SIG-M5 treated with dmso at 0.1 percent for 504 hours (cell line): Measurements from ENCODE around the gene MX2.

Experiments
- DNase-seq: peaks from one replicate; lab custom pipeline; 2025; ENCODE audit not compliant: unreplicated experiment; lab: John Stamatoyannopoulos, UW

The MX2 gene

DNA sequence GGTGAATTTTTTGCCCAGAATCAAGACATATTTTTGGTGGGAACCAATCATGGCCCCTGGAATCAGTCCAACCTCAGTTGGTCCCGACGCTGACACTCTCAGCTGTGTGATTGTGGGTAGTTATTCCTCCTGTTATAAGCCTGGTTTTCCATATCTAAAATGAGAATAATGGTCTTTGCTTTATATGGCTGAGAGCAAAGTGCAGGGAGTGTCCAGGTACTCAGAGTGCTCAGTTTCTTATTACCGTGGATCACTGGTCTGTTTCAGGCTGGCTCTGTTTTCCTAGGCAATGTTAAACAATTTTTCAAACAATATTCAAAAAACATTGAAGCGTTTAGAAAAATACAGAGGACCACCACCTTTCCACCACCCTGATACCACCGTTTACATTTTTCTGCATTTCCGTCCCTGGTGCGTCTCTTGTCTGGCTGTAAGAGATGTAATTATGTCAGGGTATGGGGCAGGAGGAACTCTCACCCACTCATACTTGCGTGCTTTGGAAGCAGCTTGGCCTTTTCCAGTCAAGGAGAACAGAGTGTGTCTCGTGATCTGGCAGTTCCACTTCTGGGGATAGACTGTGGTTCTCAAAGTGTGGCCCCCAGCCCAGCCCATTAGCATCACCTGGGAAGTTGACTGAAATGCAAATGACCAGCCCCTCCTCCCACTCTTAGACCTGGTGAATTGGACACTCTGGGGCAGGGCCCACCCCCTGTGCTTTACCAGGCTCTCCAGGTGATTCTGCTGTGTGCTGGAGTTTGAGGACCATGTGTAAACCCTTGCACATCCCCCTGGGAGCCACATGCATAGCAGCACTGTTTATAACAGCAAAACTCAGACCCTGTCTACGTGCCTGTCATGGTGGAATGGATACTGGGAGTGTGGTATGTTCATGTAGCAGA is 71.0 kb downstream of the MX2 start:
- DNase-seq = no peak

DNA sequence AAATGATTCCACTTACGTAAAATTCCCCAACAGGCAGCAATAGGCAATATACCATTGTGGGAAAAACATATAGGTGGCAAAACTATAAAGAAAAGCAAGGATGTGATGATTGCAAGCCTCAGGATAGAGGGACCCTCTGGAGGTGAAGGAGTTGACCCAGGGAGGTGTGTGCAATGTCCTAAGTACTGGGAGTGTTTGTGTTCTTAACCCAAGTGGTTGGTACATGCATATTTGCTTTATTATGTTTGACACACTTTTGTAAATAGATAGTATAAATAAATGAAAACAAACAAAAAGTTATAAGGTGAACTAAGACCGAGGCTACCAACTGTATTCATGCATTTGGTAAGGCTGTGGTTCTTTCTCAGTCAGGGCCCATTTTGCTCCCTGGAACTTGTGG is 71.7 kb downstream of the MX2 start:
- no peak for DNase-seq

DNA sequence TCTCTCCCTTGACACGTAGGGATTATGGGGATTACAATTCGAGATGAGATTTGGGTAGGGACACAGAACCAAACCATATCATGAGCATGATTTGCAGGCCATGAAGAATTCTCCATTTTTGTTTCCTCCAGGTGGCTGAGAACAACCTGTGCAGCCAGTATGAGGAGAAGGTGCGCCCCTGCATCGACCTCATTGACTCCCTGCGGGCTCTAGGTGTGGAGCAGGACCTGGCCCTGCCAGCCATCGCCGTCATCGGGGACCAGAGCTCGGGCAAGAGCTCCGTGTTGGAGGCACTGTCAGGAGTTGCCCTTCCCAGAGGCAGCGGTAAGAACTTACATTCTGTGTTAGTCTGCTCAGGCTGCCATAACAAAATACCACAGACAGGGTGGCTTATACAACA is 73.9 kb downstream of the MX2 start:
- DNase-seq = no peak

DNA sequence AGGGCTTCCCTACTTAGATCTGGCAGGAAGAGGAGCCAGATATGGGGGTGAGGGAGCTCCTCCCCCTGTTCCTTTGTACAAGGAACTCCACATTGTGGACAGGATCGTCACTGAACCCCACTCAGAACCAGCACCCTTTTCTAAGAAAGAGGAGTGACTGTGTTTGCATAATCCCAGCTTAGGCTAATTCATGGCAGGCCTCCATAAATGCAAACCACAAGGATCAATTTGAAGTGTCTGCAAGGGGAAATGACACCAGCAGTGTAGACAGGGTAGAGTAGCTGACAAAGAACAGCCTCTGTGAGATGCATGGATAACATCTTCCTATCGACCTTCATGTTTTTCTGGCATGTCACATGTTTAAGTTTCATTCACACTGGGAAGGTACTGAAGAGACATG is 75.9 kb downstream of the MX2 start:
- DNase-seq = no peak

DNA sequence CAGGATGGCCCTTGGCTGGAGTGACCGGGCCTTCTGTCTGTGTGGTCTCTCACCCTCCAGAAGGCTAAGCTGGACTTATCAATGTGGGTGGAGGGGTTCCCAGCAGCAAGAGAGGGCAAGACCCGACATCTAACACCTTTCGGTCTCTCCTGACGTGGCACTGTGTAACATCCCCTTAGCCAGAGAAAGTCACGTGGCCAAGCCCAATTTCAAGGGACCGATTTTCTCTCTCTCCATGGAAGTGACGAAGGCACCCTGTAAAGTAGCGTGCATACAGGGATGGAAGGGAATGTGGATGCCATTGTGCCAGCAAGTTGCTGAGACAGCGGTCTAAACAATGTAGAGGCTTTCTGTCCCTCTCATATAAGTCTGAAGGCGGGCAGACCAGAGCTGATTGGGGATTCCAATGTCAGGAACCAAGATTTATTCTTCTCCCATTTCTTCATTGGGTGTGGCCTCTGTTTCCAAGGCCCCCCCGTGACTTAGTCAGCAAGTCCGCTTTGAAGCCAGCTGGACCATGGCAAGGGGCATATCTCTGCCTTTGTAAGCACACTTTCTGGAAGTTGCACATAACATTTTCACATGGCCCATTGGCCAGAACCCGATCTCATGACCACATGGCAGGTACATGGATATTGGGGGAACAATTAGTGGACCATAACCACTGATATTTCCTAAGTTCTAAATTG is 76.7 kb downstream of the MX2 start:
- DNase-seq = no peak

DNA sequence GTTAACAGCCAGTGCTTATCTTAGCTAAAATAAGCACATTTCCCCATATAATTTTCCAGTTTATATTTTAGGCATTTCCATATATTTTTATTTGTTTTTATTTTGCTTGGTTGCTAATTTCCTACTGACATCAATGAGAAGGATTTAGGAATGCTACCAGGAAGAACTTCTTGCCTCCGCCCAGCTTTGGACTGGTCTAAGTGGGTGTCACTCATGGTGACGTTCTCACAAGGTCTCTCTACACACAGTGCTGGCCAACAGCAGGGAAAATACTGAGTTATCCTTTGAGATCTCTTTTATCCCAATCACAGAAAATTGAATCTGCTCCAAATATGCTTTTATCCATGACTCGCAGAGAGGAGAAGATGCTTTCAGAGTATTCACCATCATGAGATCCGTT is 77.4 kb downstream of the MX2 start:
- no peak for DNase-seq

DNA sequence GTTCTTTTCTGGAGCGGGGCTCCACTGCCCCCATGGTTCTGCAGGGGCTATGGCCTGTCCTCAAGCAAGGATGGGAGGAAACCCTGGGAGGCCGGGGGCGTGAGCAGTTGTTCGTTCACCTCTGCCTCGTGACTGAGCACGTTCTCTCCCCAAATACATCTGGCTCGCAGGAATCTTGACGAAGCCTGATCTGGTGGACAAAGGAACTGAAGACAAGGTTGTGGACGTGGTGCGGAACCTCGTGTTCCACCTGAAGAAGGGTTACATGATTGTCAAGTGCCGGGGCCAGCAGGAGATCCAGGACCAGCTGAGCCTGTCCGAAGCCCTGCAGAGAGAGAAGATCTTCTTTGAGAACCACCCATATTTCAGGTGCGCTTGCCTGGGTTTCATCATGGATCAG is 79.7 kb downstream of the MX2 start:
- DNase-seq = no peak

DNA sequence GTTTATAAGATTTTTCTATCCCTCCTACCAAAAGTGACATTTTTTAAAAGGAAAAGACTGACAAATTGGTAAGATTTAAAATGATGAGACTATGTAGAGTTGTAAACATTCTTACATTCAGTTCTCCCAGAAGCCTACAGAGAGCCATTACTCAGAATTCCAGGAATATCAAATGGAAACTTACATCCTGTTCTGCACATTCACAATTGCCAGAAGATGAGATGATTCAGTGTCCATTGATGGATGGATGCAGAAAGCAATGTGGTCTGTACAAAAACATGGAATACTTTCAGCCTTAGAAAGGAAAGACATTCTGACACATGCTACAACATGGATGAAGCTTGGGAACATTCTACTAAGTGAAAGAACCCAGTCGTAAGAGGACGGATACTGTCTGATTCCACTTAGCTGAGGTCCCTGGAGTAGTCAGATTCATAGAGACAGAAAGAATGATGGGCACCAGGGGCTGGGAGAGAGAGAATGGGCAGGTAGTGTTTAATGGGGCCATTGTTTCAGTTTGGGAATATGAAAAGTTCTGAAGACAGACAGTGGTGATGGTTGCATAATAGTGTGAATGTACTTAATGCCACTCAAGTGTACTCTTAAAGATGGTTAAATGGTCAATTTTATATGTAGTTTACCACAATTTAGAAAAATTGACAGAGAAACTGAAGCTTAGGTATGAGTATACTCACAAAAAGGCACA is 80.8 kb downstream of the MX2 start:
- no peak for DNase-seq

DNA sequence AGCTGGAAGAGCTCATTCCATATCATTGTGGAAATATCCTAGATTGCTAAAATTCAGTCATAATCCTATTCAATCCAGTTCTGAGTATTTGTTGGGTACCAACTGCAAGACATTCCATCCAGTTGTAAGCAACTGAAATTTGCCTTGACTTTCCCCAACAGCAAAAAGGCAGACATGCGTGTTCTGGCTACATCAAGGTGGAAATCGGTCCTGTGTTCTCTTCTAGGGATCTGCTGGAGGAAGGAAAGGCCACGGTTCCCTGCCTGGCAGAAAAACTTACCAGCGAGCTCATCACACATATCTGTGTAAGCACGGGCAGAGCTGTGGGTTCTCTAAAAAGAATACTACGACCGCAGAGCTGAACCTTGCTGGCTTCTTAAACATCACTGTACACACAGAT is 81.7 kb downstream of the MX2 start:
- DNase-seq = no peak

DNA sequence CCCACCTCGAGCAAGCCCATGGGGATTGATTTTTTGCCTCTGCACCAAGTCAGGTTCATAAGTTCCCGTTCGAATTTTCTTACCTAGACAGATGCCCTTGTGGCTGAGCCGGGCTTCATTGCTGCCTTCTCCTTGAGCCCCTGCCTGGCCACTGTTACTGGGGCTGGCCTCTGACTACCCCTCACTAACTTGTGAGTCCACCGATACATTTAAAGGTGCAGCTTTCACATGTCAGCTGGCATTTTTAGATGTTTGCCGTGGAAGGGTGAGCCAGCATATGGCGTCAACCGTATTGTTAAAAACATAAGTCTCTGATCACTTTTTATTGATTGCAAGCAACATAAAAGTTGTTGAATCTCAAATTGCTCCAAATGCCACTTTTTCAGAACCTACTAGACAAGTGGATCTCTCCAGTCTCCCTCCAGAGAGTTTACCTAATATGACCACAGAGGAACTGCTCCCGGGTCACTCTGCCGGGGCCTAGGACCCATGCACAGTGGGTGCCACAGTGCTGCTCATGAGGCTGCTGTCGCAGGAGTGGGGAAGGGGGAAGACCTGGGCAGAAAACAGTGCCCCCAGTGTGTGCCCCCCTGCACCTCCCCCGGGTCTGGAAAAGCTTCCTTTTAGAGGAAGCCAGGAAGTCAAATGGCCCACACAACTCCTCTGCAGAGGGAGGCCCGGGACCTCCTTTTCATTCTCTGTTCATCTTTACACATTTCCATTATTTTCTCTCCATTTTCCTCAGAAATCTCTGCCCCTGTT is 83.1 kb downstream of the MX2 start:
- no peak for DNase-seq

DNA sequence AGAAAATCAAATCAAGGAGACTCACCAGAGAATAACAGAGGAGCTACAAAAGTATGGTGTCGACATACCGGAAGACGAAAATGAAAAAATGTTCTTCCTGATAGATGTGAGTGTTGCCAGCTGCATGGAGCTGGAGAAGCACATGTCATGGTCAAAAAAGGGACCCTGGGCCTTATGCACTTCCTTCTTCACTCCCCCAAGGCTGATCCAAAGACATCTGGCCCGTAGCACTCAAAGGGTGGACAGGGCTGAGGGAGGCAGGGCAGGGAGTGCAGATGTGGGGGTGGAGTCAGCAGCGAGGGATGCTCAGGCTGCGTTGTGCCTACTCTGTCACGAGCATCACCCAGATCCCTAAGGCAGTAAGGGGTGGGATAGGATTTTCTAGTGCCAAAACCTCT is 83.6 kb downstream of the MX2 start:
- no peak for DNase-seq

DNA sequence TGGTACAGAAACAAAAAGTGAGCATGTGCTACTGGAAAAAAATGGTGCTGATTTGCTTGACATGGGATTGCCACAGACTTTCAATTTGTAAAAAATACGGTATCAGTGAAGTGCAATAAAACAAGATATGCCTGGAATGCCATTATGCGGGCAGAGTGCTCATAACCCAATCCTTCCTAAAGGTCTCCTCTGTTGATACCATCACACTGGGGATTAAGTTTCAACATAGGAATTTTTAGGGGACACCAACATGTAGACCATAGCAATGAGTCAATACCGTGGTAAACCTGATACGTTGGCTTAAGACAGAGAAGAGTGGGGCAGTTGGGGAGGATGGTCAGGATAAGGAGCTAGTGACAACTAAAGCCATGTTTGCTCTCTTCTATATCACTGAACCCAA is 84.8 kb downstream of the MX2 start:
- DNase-seq = no peak

DNA sequence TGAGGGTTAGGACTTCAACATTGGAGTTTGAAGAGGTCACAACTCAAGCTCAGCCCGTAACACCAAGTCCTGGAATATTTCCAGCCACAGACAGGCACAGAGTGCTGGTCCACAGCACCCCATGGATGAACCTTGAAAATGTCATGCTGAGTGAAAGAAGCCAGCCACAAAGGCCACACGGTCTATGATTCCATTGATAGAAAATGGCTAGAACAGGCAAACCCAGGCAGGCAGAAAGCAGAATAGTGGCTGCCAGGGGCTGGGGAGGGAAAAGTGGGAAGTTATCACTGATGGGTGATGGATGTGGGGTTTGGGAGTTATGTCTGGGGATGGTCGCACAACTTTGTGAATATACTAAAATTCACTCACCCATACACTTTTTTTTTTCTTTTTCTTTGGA is 85.5 kb downstream of the MX2 start:
- DNase-seq = no peak

DNA sequence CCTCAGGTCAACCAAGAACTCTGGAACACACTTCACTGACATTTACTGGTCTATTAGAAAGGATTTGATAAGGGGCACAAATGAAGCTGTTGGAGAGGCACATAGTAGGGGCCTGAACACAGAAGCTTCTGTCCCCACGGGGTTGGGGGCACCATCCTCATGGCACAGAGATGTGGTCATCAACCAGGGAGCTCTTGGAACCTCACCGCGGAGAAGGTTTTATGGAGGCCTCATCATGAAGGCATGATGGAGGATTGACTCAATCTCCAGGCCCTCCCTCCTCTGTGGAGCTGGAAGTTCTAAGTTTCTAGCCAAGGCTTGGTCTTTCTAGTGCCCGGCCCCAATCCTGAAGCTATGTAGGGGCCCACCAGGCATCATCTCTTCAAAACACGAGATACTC is 87.8 kb downstream of the MX2 start:
- DNase-seq = no peak

DNA sequence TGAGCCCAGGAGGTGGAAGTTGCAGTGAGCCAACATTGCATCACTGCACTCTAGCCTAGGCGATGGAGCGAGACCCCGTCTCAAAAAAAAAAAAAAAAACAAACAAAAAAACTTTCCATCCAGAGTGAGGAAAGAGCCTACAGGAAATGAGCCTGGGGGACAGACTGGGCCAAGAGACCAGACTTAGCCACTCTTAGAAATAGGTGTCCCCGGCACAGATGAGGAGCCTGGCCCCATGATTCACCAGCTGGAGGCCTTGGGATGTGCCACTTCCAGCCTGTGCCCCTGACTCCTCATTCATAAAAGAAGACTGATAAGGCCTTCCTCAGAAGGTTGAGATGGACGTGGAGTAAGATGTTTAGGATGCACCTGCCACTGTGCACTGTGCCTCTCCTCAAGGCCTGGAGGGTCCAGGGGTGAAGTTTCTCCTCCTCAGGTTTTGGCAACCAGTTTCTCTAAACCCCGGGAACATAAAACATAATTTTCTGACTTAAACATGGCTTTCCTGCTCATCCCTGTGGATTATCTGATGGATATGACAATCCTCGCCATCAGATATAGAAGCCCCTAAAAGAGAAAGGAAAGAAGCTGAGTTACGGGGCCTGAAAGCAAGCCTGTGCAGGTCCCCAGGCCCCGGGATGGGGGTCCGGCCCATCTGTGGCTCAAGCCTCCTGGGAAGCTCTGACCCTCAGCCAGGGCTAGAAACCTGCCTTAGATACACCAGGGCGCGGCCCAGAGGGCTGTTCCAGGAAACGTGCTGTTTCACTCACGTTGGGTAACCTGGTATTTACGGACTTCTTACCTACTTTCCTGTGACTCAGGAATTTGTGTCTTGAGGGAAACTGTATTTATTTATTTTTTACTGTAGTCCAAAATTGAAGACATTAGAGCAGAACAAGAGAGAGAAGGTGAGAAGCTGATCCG is 90.2 kb downstream of the MX2 start:
- no peak for DNase-seq

DNA sequence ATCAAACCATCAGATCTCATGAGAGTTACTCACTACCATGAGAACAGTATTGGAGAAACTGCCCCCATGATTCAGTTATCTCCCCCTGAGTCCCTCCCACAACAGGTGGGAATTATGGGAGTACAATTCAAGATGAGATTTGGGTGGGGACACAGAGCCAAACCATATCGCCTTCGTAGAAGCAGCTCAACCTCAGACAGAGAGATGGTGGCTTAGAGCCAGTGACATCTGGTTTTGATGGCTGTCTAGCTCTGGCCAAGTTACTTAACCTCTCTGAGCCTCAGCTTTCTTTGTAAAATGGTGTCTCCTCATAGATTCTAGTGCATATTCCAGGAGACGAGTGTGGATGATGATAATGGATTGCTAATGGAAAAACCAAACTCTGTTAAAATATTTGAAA is 91.4 kb downstream of the MX2 start:
- no peak for DNase-seq

DNA sequence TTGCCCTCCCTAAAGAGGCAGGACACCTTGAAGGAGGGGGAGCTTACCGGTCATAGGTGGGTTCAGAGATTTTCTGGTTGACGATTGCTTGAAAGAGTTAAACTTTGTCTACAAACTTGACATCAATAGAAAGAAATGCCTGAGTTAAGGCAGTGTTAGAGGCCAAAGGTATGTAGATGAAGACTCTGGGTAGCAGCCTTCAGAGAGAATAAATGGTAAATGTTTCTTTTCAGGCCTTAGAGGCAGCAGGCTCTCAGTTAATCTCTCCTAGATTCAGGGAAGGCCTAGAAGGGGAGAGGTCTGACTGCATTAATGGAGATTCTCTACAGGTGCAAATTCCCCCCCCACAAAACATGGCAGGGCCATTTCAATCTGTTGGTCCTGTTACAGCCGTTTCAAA is 91.9 kb downstream of the MX2 start:
- DNase-seq = no peak

DNA sequence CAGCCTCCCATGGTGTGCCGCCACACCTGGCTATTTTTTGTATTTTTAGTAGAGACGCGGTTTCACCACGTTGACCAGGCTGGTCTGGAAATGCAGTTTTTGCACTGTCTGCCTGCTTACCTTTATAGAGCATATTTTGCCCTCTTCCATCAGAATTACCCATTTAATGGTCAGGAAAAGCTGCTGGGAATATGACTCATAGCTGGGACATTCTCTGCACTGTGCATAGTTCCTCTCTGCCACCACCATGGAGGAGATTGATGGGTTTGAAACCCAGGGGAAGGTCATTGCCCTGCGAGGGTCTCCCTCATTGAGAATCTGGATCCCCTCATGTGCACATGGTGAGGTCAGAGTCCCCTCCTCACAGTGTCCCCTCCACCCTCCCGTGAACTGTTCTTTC is 96.3 kb downstream of the MX2 start:
- DNase-seq = no peak

DNA sequence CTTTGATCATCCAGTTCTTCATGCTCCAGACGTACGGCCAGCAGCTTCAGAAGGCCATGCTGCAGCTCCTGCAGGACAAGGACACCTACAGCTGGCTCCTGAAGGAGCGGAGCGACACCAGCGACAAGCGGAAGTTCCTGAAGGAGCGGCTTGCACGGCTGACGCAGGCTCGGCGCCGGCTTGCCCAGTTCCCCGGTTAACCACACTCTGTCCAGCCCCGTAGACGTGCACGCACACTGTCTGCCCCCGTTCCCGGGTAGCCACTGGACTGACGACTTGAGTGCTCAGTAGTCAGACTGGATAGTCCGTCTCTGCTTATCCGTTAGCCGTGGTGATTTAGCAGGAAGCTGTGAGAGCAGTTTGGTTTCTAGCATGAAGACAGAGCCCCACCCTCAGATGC is 96.7 kb downstream of the MX2 start:
- DNase-seq = no peak
